ENCODE results near the gene UGT2B28.
"Not testable (repeated sequence)": the region's sequence is repeated elsewhere in the genome, so short reads cannot be mapped to it uniquely, and the experiment has no call there.

Gene UGT2B28

DNA sequence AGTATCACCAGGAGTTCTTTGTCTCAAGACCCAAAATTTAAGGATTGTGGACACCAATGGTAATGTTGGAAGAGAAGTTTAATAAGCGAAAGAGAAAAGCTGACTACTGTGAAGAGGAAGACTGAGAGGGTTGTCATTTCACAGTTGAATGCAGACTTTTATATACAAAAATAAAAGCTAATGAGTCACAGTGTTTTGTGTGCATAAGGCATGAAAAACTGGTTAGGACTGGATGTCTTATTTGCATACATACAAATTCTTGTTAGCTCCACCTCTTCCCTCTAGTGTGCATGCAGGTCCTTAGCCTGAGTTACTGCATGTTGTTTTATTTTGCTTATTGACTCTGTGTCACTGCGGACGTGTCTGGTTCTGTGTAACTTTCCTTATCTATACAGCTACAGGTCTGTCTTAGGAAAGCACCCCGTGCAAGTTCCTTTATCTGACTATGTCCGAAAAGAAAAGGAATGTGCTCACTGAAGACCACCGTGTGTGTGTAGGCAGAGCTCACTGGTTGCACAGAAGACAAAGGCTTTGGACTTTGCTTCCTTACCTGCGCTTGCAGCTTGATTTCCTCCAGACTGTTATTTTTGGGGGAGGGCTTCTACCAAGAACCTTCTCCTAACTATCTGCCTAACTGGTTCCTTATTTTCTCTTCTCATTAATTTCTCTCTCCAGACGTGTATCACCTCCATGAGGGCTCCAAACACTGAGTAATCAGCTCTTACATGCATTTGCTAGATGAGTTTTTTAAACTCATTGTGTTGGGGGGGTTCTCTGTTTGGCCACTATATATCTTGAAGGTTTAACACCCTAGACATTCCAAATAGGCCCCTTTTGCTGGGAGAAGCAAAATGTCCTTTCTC is 63.5 kb downstream of the UGT2B28 start:
- not testable (repeated sequence) for DNase-seq
